ENCODE measurements around the gene LTBP3.

The LTBP3 gene

DNA sequence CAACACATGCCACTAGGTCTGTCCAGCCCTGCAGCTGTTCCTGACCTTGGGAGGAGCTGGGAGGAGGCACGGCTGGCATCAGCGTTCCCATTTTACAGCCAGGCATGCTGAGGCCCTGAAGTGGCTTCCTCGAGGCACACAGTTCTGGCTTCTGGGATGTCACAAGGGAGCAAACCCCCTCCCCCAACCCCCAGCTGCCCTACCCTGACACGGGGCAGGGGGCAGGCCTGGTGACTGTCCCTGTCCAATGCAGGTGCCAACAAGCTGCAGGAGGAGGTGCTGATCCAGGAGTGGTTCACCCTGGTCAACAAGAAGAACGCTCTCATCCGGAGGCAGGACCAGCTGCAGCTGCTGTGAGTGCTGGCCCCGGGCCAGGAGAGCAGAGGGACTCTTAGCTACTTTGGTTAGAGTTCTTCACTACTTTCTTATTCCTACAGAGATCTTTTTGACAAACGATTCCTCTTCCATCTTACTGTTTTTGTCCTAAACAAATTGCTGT lies 32.1 kb upstream of the LTBP3 start:
- no peak for TF ChIP-seq BHLHE40 (IDR thresholded peaks at IDR 0.05; ENCODE audit: borderline replicate concordance)
- ChIA-PET POLR2A (interaction anchor here (1.4 kb wide), 1 partner anchor 20 kb away, joined by 3 read pairs; the partner anchor contains the start of gene ZNRD2), CTCF (no interaction called here)
- DNase-seq (ENCODE audit: extremely low spot score) = no peak

DNA sequence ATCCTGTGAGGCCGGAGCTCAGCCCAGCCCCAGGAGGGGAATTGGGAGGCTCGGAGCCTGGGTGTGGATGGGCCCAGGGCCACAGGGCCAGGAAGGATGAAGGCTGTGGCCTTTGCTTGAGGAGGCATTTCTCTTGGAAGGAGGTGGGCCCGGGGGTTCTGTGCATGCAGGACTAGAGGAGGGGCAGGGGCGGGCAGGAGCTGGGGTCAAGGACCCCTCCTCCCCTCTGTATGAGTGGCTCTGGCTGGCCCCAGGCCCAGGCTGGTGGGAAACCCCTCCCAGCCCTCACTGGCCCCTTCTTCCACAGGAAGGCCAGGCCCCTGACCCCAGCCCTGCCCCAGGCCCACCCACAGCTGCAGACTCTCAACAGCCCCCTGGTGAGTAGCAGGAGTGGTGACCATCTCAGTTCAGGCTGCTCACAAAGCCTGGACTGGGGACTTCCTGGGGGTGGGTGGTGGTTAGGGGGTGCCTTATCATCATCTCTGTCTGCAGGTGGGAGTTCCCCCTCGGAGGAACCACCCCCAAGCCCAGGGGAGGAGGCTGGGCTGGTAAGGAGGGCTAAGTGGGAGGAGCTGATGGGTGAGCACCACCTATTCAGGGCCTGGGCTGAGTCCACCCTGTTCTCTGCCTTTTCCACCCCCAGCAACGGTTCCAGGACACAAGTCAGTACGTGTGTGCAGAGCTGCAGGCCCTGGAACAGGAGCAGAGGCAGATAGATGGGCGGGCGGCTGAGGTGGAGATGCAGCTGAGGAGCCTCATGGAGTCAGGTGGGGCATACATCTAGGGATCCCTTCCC lies 31.5 kb upstream of the LTBP3 start:
- DNase-seq (ENCODE audit: extremely low spot score) = no peak
- TF ChIP-seq SUZ12 (IDR thresholded peaks at IDR 0.05) = no peak
- TF ChIP-seq, protein P1, sequence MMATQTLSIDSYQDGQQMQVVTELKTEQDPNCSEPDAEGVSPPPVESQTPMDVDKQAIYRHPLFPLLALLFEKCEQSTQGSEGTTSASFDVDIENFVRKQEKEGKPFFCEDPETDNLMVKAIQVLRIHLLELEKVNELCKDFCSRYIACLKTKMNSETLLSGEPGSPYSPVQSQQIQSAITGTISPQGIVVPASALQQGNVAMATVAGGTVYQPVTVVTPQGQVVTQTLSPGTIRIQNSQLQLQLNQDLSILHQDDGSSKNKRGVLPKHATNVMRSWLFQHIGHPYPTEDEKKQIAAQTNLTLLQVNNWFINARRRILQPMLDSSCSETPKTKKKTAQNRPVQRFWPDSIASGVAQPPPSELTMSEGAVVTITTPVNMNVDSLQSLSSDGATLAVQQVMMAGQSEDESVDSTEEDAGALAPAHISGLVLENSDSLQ (IDR thresholded peaks at IDR 0.05) = no peak
- TF ChIP-seq ARNT (IDR thresholded peaks at IDR 0.05) = no peak
- ChIA-PET CTCF (interaction anchor here (1.1 kb wide), 1 partner anchor 49 kb away, joined by 5 read pairs; no protein-coding TSS in a partner anchor), POLR2A (interaction anchor here (0.7 to 1.4 kb wide), 2 partner anchors 19 to 25 kb away, joined by 3 to 4 read pairs; partner anchors contain the start of gene ZNRD2)

DNA sequence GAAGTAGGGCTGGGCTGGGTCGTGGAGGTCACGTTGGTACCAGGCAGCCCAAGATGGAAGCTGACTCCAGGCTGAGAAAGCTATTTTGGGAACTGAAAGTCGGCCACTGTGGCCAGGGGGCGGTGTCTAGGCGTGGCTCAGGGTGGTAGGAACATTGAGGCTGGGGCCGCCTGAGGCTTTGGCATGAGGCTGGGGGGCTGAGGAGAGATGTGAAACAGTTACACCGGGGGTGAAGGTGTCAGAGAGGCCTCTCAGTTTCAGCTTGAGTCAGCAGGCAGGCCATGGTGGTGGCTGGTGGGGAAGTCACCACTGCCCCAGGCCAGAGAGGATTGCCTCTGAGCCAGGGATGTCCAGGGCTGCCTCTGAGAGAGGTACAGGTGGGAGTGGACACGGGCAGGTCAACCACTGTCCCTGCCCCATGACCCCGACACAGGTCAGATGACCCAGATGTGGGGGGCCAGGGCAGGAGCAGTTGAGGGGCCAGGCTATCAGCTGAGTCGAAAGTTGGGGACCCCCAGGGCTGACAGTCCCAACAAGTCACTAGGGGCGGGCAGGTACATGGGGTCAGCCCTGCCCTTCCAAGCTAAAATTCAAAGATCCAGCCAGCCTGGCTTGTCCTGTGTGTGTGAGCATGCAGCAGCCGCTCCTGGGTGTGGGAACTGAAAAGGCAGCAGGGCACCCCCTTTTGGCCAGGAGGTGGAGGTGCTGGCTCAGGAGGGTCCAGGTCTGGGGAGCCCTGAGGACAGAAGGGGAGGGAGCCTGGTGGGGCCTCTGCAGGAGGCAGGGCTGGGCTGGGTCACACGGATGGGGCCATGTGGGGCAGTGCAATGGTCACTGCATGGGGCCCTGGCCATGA lies 30.3 kb upstream of the LTBP3 start:
- CTCF ChIA-PET = interaction anchor here (0.6 to 1.4 kb wide), 8 partner anchors 11 to 235 kb away, joined by 3 to 8 read pairs (median 3); partner anchors contain the start of genes FAM89B and PCNX3
- TF ChIP-seq SUZ12 (IDR thresholded peaks at IDR 0.05) (no peak), FOXM1 (IDR thresholded peaks at IDR 0.05; ENCODE audit: borderline replicate concordance) (no peak), HDGF (IDR thresholded peaks at IDR 0.05; ENCODE audit: borderline replicate concordance) (no peak), BHLHE40 (IDR thresholded peaks at IDR 0.05; ENCODE audit: borderline replicate concordance) (no peak), ARNT (IDR thresholded peaks at IDR 0.05) (no peak), FOXA1 (IDR thresholded peaks at IDR 0.05) (no peak), SP1 (IDR thresholded peaks at IDR 0.05) (no peak), FOXK2 (IDR thresholded peaks at IDR 0.05) (no peak), NFRKB (IDR thresholded peaks at IDR 0.05) (no peak), L3MBTL2 (conservative IDR thresholded peaks at IDR 0.05) (no peak), ELF4 (IDR thresholded peaks at IDR 0.05) (no peak), LEF1 (IDR thresholded peaks at IDR 0.05; ENCODE audit: borderline replicate concordance) (no peak), CTBP1 (IDR thresholded peaks at IDR 0.05; ENCODE audit: borderline replicate concordance) (no peak), TARDBP (IDR thresholded peaks at IDR 0.05) (no peak), ZNF384 (IDR thresholded peaks at IDR 0.05) (no peak)
- TF ChIP-seq, protein P1 (IDR thresholded peaks at IDR 0.05) = no peak
- POLR2A ChIA-PET = interaction anchor here (1.1 to 1.6 kb wide), 4 partner anchors 16 to 90 kb away, joined by 3 to 6 read pairs (median 4); partner anchors contain the start of genes FAM89B and MALAT1
- DNase-seq (ENCODE audit: extremely low spot score) = peak; percentile 76

DNA sequence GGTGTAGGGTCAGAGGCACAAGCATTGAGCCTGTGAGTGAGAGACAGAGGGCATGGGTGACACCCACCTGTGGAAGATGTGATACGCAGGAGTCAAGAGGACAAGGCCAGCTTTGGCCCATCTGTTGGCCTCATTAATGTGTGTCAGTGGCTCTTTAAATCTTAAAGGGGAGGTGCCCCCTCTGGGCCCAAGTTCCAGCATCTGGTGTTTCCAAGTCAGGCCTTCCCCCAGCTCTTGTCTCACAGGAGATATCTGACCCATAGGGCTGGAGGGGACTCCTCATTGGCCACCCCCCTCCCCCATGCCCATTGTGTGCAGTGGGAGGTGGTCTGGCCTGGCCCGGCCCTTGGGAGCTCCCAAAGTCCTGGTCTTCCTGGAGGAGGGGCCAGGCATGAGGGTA lies 28.5 kb upstream of the LTBP3 start:
- ChIA-PET POLR2A (interaction anchor here (1.4 to 1.6 kb wide), 3 partner anchors 9 to 84 kb away, joined by 4 read pairs; no protein-coding TSS in a partner anchor), CTCF (interaction anchor here (0.8 to 1.2 kb wide), 2 partner anchors 14 to 45 kb away, joined by 5 read pairs; partner anchors contain the start of gene FAM89B)
- no peak for TF ChIP-seq ARNT (IDR thresholded peaks at IDR 0.05)
- no peak for TF ChIP-seq SP1 (IDR thresholded peaks at IDR 0.05)
- TF ChIP-seq BHLHE40 (IDR thresholded peaks at IDR 0.05; ENCODE audit: borderline replicate concordance) = no peak
- no peak for TF ChIP-seq CTBP1 (IDR thresholded peaks at IDR 0.05; ENCODE audit: borderline replicate concordance)
- no peak for TF ChIP-seq L3MBTL2 (conservative IDR thresholded peaks at IDR 0.05)
- no peak for TF ChIP-seq ZNF384 (IDR thresholded peaks at IDR 0.05)
- TF ChIP-seq ELF4 (IDR thresholded peaks at IDR 0.05) = no peak
- TF ChIP-seq FOXK2 (IDR thresholded peaks at IDR 0.05) = no peak
- no peak for TF ChIP-seq FOXA1 (IDR thresholded peaks at IDR 0.05)
- TF ChIP-seq, protein P1 (IDR thresholded peaks at IDR 0.05) = no peak
- no peak for TF ChIP-seq FOXM1 (IDR thresholded peaks at IDR 0.05; ENCODE audit: borderline replicate concordance)
- TF ChIP-seq NFRKB (IDR thresholded peaks at IDR 0.05) = no peak
- no peak for TF ChIP-seq SUZ12 (IDR thresholded peaks at IDR 0.05)
- no peak for TF ChIP-seq HDGF (IDR thresholded peaks at IDR 0.05; ENCODE audit: borderline replicate concordance)
- TF ChIP-seq TARDBP (IDR thresholded peaks at IDR 0.05) = no peak
- TF ChIP-seq LEF1 (IDR thresholded peaks at IDR 0.05; ENCODE audit: borderline replicate concordance) = no peak
- DNase-seq (ENCODE audit: extremely low spot score) = no peak

DNA sequence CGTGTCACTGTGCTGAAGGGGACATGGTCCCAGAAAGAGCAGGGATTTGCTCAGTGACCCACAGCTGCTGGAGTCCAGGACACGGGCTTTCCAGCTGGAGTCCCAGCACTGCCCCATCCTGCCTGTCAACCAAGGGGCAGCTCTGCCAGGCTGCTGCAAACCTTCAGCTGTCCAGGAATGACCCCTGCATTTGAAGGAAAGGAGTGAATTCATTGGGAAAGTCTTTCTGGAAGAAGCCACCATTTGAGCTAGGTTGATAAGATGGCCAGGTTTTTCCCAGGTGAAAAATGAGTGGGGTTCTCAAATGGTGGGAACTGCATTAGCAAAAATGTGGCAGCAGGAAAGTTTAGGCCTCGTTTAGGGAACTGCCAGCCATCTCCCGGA lies 28.1 kb upstream of the LTBP3 start:
- ChIA-PET CTCF (interaction anchor here (0.9 to 1.2 kb wide), 2 partner anchors 8 to 13 kb away, joined by 4 to 5 read pairs; partner anchors contain the start of gene FAM89B), POLR2A (interaction anchor here (1.4 to 1.5 kb wide), 2 partner anchors 9 to 15 kb away, joined by 4 read pairs; no protein-coding TSS in a partner anchor)
- no peak for TF ChIP-seq LEF1 (IDR thresholded peaks at IDR 0.05; ENCODE audit: borderline replicate concordance)
- TF ChIP-seq NFRKB (IDR thresholded peaks at IDR 0.05) = no peak
- no peak for TF ChIP-seq FOXA1 (IDR thresholded peaks at IDR 0.05)
- no peak for TF ChIP-seq HDGF (IDR thresholded peaks at IDR 0.05; ENCODE audit: borderline replicate concordance)
- no peak for TF ChIP-seq TARDBP (IDR thresholded peaks at IDR 0.05)
- TF ChIP-seq FOXM1 (IDR thresholded peaks at IDR 0.05; ENCODE audit: borderline replicate concordance) = no peak
- no peak for TF ChIP-seq ELF4 (IDR thresholded peaks at IDR 0.05)
- no peak for TF ChIP-seq SP1 (IDR thresholded peaks at IDR 0.05)
- TF ChIP-seq ARNT (IDR thresholded peaks at IDR 0.05) = no peak
- TF ChIP-seq ZNF384 (IDR thresholded peaks at IDR 0.05) = no peak
- no peak for TF ChIP-seq BHLHE40 (IDR thresholded peaks at IDR 0.05; ENCODE audit: borderline replicate concordance)
- DNase-seq (ENCODE audit: extremely low spot score) = no peak

Measured in HEK293T (cell line).